BJ (cell line): ENCODE results near the gene SLC30A1. TPM values are rescaled to one million over a fixed set of nuclear protein-coding genes. Genes with fewer than 3 reads are reported as not detected.

Source experiments
- CTCF ChIA-PET: fragments of 350-600 bp; formaldehyde crosslinking; extraction: SDS; loops from one replicate; lab custom pipeline; 2021; ENCODE audit warnings: antibody characterized with exemption, inconsistent platforms; lab: Yijun Ruan, JAX
- POLR2A ChIA-PET: fragments of 300-600 bp; sonication (Branson Sonifier 250); formaldehyde crosslinking; extraction: SDS; loops from one replicate; lab custom pipeline; 2021; ENCODE audit warnings: antibody characterized with exemption; lab: Charles Lee
- DNase-seq: peaks from one replicate; pipeline ENCODE4 v3.0.0-alpha.2; 2011; ENCODE audit warnings: low read depth
- H3K27me3 ChIP-seq: 2 replicates; pipeline ENCODE4 v1.6.0; 2011; ENCODE audit warnings: low read length; ENCODE audit not compliant: control insufficient read depth, insufficient read depth
- H3K36me3 ChIP-seq: 2 replicates; pipeline ENCODE4 v1.5.1; 2011; ENCODE audit warnings: low read length; ENCODE audit not compliant: control insufficient read depth, insufficient read depth
- H3K4me3 ChIP-seq: 2 replicates; pipeline ENCODE4 v1.5.1; 2011; ENCODE audit warnings: low read depth, mild to moderate bottlenecking, control low read depth, low read length
- polyA plus RNA-seq: library from polyadenylated mRNA; depleted of rRNA; stranded (reverse); fragments of >200 nt; gene quantifications from 2 replicates; pipeline ENCODE4 v1.2.3, GENCODE V29; 2011
- TF ChIP-seq, protein P1 (sequence below): IDR thresholded peaks from 2 replicates; pipeline ENCODE4 v1.5.1; 2011; ENCODE audit warnings: low read depth, mild to moderate bottlenecking, control low read depth, inconsistent platforms, low read length, moderate library complexity; ENCODE audit not compliant: insufficient read depth

The SLC30A1 gene
- polyA plus RNA-seq, 1 experiment, result 5.8 TPM

DNA sequence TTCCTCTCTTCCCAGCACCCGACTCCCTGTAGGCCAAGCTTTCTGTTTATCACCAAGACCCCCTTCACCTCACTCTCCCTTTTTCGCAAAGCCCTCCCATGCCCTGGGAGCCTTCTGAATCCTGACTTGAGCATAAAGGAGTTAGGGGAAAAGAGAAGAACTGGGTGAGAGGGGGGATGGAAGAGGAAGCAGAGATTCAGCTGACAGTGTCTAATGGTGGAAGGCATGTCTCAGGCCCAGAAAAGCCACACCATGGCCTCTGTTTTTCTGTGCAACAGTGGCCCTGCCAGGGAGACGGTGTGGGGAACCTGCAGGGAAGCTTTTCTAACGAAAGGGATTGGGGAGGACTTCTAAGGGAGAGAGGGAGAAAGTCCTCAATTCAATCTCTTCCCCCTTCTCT is 32.9 kb upstream of the SLC30A1 start:
- Histone ChIP-seq H3K27me3 (no peaks in the 10 kb centered on the region), H3K4me3 (no peak overlapping the region), H3K36me3 (no peaks in the 10 kb centered on the region)
- ChIA-PET CTCF (interaction anchor here (0.9 to 2.0 kb wide), 3 partner anchors 13 to 746 kb away, joined by 3 to 6 read pairs (median 3); no protein-coding TSS in a partner anchor), POLR2A (no interaction called here)
- TF ChIP-seq, protein P1, sequence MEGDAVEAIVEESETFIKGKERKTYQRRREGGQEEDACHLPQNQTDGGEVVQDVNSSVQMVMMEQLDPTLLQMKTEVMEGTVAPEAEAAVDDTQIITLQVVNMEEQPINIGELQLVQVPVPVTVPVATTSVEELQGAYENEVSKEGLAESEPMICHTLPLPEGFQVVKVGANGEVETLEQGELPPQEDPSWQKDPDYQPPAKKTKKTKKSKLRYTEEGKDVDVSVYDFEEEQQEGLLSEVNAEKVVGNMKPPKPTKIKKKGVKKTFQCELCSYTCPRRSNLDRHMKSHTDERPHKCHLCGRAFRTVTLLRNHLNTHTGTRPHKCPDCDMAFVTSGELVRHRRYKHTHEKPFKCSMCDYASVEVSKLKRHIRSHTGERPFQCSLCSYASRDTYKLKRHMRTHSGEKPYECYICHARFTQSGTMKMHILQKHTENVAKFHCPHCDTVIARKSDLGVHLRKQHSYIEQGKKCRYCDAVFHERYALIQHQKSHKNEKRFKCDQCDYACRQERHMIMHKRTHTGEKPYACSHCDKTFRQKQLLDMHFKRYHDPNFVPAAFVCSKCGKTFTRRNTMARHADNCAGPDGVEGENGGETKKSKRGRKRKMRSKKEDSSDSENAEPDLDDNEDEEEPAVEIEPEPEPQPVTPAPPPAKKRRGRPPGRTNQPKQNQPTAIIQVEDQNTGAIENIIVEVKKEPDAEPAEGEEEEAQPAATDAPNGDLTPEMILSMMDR, result no peak
- DNase-seq, result no peak

DNA sequence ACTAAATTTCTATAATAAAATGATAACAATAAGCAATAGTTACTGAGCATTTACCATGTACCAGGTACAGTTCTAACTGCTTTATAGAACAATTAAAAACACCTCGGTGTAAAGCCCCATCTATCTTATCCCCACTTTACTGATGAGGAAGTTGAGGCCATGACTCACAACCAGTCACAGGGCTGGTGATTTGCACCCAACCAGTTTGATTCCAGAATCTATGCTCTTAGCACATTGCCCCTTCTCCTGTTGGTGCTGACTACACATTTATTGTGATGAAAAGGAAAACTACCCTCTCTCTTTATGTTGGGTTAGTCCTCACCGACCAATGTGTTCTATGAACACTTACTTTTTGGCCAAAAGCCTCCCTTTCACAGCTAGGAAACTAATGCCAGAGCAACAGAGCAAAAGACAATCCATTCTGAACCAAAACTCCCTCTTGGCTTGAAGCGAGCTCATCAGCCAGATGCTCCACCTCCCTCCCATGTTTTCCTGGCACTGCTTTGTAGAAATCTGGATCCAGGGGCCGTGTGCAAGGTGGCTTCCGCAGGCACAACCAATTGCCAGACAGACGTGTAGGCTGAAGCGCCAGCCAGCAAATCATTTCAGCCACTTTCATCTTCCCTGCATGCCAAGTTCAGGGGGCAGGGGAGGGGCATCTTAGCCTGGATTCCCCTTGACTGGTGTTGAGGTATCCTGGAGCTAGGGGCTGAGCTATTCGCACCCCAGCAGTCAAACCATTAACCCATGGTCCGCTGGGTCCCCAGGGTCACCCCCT is 32.0 kb upstream of the SLC30A1 start:
- CTCF ChIA-PET, result interaction anchor here (0.9 to 2.0 kb wide), 4 partner anchors 8 to 747 kb away, joined by 3 to 6 read pairs (median 4); no protein-coding TSS in a partner anchor

DNA sequence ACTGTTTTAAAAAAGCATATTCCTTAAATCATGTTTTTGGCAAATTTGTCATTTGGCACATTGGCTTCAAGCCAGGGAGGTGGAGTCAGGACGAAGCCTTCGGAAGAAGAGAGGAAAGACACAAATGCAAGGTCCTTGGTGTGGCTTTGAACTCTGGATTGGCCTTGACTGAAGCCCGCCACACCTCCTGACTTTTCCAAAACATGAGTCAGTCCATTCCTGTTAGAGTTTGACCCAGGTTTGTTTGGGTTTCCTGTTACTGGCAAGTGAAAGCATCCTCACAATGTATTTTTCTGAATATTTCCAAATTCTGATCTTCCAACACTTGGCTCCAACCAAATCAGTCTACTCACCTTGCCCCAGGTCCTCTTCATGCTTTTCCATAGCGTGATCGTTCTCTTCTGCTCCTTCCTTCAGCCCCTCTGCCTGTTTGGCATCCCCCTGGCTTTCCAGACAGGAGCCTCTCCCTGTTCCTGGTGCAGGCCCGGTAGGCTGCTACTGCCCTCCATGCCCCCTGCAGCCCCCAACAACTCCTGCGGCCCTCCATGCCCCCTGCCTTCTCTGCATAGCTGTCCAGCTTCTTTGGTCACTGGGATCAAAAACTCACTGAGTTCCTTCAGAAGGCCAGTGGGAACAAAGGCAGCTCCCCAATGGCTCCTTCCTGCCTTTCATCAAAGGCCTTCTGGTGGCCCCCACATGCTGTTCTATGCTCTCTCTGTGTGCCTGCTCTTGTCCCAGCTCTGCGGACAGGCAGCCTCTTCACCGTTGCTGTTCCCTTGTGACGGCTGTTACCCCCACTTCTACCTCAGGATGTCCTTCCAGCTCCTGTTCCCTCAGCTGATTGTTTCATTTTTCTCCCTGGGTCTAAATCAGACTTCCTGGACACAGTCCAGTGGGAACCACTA is 30.4 kb upstream of the SLC30A1 start:
- TF ChIP-seq, protein P1, result no peak
- H3K27me3 ChIP-seq, result no peaks in the 10 kb centered on the region
- no peaks in the 10 kb centered on the region for H3K36me3 ChIP-seq
- POLR2A ChIA-PET, result no interaction called here
- CTCF ChIA-PET, result interaction anchor here (1.5 kb wide), 1 partner anchor 28 kb away, joined by 3 read pairs; no protein-coding TSS in a partner anchor
- DNase-seq, result no peak
- no peak overlapping the region for H3K4me3 ChIP-seq

More for the DNA sequence above, 32.0 kb upstream of the SLC30A1 start:
- POLR2A ChIA-PET, result interaction anchor here (0.6 kb wide), 1 partner anchor 29 kb away, joined by 5 read pairs; no protein-coding TSS in a partner anchor
- H3K36me3 ChIP-seq, result no peaks in the 10 kb centered on the region
- TF ChIP-seq, protein P1, result no peak
- no peaks in the 10 kb centered on the region for H3K27me3 ChIP-seq
- DNase-seq, result no peak
- no peak overlapping the region for H3K4me3 ChIP-seq

DNA sequence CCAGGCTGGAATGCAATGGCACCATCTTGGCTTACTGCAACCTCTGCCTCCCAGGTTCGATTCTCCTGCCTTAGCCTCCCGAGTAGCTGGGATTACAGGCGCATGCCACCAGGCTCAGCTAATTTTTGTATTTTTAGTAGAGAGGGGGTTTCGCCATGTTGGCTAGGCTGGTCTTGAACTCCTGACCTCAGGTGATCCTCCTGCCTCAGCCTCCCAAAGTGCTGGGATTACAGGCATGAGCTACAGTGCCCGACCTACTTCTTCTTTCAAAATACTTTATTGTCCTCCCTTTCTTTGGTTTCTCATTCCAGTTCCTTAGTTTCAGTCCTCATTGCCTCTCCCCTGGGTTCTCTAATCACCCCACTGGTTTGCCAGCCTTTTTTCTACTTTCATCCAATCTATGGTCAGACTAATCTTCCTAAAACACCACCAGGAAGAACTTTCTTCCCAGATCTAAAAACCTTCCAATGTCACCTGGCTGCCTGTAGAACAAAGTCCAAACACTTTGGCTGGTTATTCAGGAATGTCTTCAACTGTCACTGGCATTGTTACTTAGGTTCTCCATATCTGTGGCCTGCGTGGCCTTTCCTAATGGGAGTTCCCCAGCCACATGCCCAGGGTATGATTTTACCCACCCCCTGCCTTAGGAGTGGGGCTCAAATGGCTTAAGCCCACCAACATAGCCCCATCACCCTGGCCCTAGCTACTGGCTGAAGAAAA is 29.0 kb upstream of the SLC30A1 start:
- no peak overlapping the region for H3K4me3 ChIP-seq
- ChIA-PET CTCF (no interaction called here), POLR2A (no interaction called here)
- no peak for DNase-seq
- TF ChIP-seq, protein P1, result no peak
- H3K36me3 ChIP-seq, result no peaks in the 10 kb centered on the region
- H3K27me3 ChIP-seq, result no peaks in the 10 kb centered on the region
